Measurements from ENCODE around the gene SMAD3. TPM values are rescaled to one million over a fixed set of nuclear protein-coding genes. Genes with fewer than 3 reads are reported as not detected.

SMAD3 gene
- total and polyA plus RNA-seq, 10 of the 15 experiments (the other 5 are each of a cell fraction or from before 2014, with no cell fraction given): 5.6 to 43.2 (median 16.0) TPM

DNA sequence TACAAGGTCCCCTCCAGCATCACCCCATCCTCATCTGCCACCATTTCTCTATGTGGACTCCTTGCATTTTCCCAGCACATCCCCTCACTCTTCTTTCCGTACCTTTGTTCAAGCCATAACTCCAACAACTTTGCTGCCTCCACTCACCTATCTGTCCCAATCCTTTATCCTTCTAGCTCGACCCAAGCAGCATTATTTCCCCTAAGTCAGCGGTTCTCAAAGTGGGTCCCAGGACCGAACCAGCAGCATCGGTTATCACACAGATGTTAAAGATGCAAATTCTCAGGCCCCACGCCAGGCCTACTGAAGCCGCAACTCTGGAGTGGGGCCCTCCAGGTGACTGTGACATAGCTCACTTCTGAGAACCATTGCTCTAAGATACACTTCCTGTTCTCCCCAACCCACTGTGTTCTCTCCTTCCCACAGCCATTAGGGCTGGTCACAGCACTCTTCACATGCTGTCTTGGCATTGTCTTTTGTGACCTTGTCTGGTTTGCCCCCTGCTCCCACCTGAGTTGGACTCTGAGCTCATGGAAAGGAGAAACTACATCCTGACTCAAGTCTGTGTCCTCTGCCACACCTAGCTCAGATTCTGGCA lies 132.9 kb downstream of the SMAD3 start (continued):
- TF ChIP-seq, protein P1, sequence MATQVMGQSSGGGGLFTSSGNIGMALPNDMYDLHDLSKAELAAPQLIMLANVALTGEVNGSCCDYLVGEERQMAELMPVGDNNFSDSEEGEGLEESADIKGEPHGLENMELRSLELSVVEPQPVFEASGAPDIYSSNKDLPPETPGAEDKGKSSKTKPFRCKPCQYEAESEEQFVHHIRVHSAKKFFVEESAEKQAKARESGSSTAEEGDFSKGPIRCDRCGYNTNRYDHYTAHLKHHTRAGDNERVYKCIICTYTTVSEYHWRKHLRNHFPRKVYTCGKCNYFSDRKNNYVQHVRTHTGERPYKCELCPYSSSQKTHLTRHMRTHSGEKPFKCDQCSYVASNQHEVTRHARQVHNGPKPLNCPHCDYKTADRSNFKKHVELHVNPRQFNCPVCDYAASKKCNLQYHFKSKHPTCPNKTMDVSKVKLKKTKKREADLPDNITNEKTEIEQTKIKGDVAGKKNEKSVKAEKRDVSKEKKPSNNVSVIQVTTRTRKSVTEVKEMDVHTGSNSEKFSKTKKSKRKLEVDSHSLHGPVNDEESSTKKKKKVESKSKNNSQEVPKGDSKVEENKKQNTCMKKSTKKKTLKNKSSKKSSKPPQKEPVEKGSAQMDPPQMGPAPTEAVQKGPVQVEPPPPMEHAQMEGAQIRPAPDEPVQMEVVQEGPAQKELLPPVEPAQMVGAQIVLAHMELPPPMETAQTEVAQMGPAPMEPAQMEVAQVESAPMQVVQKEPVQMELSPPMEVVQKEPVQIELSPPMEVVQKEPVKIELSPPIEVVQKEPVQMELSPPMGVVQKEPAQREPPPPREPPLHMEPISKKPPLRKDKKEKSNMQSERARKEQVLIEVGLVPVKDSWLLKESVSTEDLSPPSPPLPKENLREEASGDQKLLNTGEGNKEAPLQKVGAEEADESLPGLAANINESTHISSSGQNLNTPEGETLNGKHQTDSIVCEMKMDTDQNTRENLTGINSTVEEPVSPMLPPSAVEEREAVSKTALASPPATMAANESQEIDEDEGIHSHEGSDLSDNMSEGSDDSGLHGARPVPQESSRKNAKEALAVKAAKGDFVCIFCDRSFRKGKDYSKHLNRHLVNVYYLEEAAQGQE (IDR thresholded peaks at IDR 0.05; ENCODE audit: low read depth, low read length): no peak
- TF ChIP-seq SIN3A (IDR thresholded peaks at IDR 0.05; ENCODE audit: low read depth, low read length): no peak
- TF ChIP-seq HDAC6 (IDR thresholded peaks at IDR 0.05; ENCODE audit: unreplicated experiment): no peak
- TF ChIP-seq, protein P2, sequence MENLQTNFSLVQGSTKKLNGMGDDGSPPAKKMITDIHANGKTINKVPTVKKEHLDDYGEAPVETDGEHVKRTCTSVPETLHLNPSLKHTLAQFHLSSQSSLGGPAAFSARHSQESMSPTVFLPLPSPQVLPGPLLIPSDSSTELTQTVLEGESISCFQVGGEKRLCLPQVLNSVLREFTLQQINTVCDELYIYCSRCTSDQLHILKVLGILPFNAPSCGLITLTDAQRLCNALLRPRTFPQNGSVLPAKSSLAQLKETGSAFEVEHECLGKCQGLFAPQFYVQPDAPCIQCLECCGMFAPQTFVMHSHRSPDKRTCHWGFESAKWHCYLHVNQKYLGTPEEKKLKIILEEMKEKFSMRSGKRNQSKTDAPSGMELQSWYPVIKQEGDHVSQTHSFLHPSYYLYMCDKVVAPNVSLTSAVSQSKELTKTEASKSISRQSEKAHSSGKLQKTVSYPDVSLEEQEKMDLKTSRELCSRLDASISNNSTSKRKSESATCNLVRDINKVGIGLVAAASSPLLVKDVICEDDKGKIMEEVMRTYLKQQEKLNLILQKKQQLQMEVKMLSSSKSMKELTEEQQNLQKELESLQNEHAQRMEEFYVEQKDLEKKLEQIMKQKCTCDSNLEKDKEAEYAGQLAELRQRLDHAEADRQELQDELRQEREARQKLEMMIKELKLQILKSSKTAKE (IDR thresholded peaks at IDR 0.05; ENCODE audit: low read depth, poor library complexity, severe bottlenecking): no peak
- no peak for TF ChIP-seq POLR2AphosphoS5 (IDR thresholded peaks at IDR 0.05; ENCODE audit: low read length)
- TF ChIP-seq, protein P3, sequence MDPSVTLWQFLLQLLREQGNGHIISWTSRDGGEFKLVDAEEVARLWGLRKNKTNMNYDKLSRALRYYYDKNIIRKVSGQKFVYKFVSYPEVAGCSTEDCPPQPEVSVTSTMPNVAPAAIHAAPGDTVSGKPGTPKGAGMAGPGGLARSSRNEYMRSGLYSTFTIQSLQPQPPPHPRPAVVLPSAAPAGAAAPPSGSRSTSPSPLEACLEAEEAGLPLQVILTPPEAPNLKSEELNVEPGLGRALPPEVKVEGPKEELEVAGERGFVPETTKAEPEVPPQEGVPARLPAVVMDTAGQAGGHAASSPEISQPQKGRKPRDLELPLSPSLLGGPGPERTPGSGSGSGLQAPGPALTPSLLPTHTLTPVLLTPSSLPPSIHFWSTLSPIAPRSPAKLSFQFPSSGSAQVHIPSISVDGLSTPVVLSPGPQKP (IDR thresholded peaks at IDR 0.05; ENCODE audit: low read depth, low read length): no peak
- TF ChIP-seq, protein P4, sequence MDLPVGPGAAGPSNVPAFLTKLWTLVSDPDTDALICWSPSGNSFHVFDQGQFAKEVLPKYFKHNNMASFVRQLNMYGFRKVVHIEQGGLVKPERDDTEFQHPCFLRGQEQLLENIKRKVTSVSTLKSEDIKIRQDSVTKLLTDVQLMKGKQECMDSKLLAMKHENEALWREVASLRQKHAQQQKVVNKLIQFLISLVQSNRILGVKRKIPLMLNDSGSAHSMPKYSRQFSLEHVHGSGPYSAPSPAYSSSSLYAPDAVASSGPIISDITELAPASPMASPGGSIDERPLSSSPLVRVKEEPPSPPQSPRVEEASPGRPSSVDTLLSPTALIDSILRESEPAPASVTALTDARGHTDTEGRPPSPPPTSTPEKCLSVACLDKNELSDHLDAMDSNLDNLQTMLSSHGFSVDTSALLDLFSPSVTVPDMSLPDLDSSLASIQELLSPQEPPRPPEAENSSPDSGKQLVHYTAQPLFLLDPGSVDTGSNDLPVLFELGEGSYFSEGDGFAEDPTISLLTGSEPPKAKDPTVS (IDR thresholded peaks at IDR 0.05; ENCODE audit: low read depth, low read length): no peak
- TF ChIP-seq NFIC (IDR thresholded peaks at IDR 0.05; ENCODE audit: low read depth, low read length): no peak
- no peak for TF ChIP-seq NRF1 (conservative IDR thresholded peaks at IDR 0.05; ENCODE audit: low read depth, low read length)
- TF ChIP-seq, protein P5, sequence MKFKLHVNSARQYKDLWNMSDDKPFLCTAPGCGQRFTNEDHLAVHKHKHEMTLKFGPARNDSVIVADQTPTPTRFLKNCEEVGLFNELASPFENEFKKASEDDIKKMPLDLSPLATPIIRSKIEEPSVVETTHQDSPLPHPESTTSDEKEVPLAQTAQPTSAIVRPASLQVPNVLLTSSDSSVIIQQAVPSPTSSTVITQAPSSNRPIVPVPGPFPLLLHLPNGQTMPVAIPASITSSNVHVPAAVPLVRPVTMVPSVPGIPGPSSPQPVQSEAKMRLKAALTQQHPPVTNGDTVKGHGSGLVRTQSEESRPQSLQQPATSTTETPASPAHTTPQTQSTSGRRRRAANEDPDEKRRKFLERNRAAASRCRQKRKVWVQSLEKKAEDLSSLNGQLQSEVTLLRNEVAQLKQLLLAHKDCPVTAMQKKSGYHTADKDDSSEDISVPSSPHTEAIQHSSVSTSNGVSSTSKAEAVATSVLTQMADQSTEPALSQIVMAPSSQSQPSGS (IDR thresholded peaks at IDR 0.05; ENCODE audit: low read length): no peak
- TF ChIP-seq TAF1 (IDR thresholded peaks at IDR 0.05; ENCODE audit: borderline replicate concordance, low read depth, low read length): no peak
- TF ChIP-seq, protein P6, sequence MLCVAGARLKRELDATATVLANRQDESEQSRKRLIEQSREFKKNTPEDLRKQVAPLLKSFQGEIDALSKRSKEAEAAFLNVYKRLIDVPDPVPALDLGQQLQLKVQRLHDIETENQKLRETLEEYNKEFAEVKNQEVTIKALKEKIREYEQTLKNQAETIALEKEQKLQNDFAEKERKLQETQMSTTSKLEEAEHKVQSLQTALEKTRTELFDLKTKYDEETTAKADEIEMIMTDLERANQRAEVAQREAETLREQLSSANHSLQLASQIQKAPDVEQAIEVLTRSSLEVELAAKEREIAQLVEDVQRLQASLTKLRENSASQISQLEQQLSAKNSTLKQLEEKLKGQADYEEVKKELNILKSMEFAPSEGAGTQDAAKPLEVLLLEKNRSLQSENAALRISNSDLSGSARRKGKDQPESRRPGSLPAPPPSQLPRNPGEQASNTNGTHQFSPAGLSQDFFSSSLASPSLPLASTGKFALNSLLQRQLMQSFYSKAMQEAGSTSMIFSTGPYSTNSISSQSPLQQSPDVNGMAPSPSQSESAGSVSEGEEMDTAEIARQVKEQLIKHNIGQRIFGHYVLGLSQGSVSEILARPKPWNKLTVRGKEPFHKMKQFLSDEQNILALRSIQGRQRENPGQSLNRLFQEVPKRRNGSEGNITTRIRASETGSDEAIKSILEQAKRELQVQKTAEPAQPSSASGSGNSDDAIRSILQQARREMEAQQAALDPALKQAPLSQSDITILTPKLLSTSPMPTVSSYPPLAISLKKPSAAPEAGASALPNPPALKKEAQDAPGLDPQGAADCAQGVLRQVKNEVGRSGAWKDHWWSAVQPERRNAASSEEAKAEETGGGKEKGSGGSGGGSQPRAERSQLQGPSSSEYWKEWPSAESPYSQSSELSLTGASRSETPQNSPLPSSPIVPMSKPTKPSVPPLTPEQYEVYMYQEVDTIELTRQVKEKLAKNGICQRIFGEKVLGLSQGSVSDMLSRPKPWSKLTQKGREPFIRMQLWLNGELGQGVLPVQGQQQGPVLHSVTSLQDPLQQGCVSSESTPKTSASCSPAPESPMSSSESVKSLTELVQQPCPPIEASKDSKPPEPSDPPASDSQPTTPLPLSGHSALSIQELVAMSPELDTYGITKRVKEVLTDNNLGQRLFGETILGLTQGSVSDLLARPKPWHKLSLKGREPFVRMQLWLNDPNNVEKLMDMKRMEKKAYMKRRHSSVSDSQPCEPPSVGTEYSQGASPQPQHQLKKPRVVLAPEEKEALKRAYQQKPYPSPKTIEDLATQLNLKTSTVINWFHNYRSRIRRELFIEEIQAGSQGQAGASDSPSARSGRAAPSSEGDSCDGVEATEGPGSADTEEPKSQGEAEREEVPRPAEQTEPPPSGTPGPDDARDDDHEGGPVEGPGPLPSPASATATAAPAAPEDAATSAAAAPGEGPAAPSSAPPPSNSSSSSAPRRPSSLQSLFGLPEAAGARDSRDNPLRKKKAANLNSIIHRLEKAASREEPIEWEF (IDR thresholded peaks at IDR 0.05; ENCODE audit: insufficient replicate concordance, low read depth, low read length): no peak
- TF ChIP-seq MYC (IDR thresholded peaks at IDR 0.05; ENCODE audit: insufficient read depth, insufficient read length, insufficient replicate concordance, low read length, severe bottlenecking): no peak
